HG03025 (cell line): ENCODE measurements around the gene MYO16.
A peak's percentile ranks its signal among the peaks of the same experiment; 100 is the strongest.

Experiments used
- ATAC-seq: cut with Tn5 transposase; IDR thresholded peaks from one replicate; pipeline ENCODE4 v1.9.1; 2021; ENCODE audit warnings: mild to moderate bottlenecking, moderate library complexity; ENCODE audit not compliant: unreplicated experiment, low FRiP score

MYO16 gene

GRCh38 chr13:109101550-109102144 is 472.2 kb downstream of the MYO16 start:
- no peak for ATAC-seq

- ATAC-seq = no peak
These were observed 476.5 kb downstream of the MYO16 start for GRCh38 chr13:109105899-109106298.

- ATAC-seq = no peak
These were observed 480.7 kb downstream of the MYO16 start for GRCh38 chr13:109110159-109110558.

- ATAC-seq = no peak
These were observed 481.7 kb downstream of the MYO16 start for GRCh38 chr13:109111141-109111540.

GRCh38 chr13:109113427-109113826 is 484.0 kb downstream of the MYO16 start:
- ATAC-seq = no peak

GRCh38 chr13:109114162-109114561 is 484.8 kb downstream of the MYO16 start:
- no peak for ATAC-seq

- no peak for ATAC-seq
These were observed 485.6 kb downstream of the MYO16 start for GRCh38 chr13:109114991-109115390.

- ATAC-seq = no peak
These were observed 489.1 kb downstream of the MYO16 start for GRCh38 chr13:109118521-109118920.

- no peak for ATAC-seq
These were observed 490.5 kb downstream of the MYO16 start for GRCh38 chr13:109119896-109120295.

GRCh38 chr13:109121826-109122225 is 492.4 kb downstream of the MYO16 start:
- ATAC-seq = no peak

- ATAC-seq = no peak
These were observed 494.6 kb downstream of the MYO16 start for GRCh38 chr13:109123971-109124370.

- ATAC-seq = no peak
These were observed 496.8 kb downstream of the MYO16 start for GRCh38 chr13:109126178-109126577.

- ATAC-seq = no peak
These were observed 497.7 kb downstream of the MYO16 start for GRCh38 chr13:109126891-109127641.

- ATAC-seq = no peak
These were observed 498.7 kb downstream of the MYO16 start for GRCh38 chr13:109128121-109128520.

GRCh38 chr13:109130093-109130835 is 500.9 kb downstream of the MYO16 start:
- ATAC-seq = no peak

GRCh38 chr13:109131698-109132257 is 502.4 kb downstream of the MYO16 start:
- ATAC-seq = peak; percentile 94

GRCh38 chr13:109135018-109135417 is 505.6 kb downstream of the MYO16 start:
- no peak for ATAC-seq

- ATAC-seq = no peak
These were observed 507.5 kb downstream of the MYO16 start for GRCh38 chr13:109136873-109137272.

GRCh38 chr13:109139346-109139745 is 509.9 kb downstream of the MYO16 start:
- no peak for ATAC-seq

- no peak for ATAC-seq
These were observed 510.6 kb downstream of the MYO16 start for GRCh38 chr13:109140054-109140453.
